GM23338 (cell line): ENCODE measurements around the gene SPAG7. TPM values are rescaled to one million over a fixed set of nuclear protein-coding genes. Genes with fewer than 3 reads are reported as not detected.
"Not testable (repeated sequence)": the region's sequence is repeated elsewhere in the genome, so short reads cannot be mapped to it uniquely, and the experiment has no call there.

Experiments used
- ATAC-seq: fragments of 200-7000 bp; cut with Tn5 transposase; 3 replicates; pipeline ENCODE4 v1.9.1; 2020
- DNase-seq: peaks from one replicate; pipeline ENCODE4 v3.0.0-alpha.2; 2015; ENCODE audit warnings: low spot score
- H2AFZ ChIP-seq: fragments of 200-600 bp; sonication (generic); 2 replicates; pipeline ENCODE4 v1.8.0; 2016; ENCODE audit warnings: antibody characterized with exemption, mild to moderate bottlenecking, moderate library complexity
- H3F3A ChIP-seq: fragments of 200-600 bp; sonication (generic); replicated peaks from 2 replicates; pipeline ENCODE4 v1.8.0; 2017; ENCODE audit warnings: antibody characterized with exemption, mixed run types, low read depth
- H3K27ac ChIP-seq: fragments of 200-600 bp; sonication (generic); 2 replicates; pipeline ENCODE4 v1.6.1; 2016; ENCODE audit warnings: low read depth
- H3K27me3 ChIP-seq: fragments of 200-600 bp; sonication (generic); 2 replicates; pipeline ENCODE4 v1.8.0; 2016; ENCODE audit warnings: mild to moderate bottlenecking, mixed run types, moderate library complexity; ENCODE audit not compliant: insufficient read depth
- H3K36me3 ChIP-seq: fragments of 200-600 bp; sonication (generic); 2 replicates; pipeline ENCODE4 v1.8.0; 2016; ENCODE audit warnings: mild to moderate bottlenecking; ENCODE audit not compliant: insufficient read depth
- H3K4me1 ChIP-seq: fragments of 200-600 bp; sonication (generic); 2 replicates; pipeline ENCODE4 v1.8.0; 2016; ENCODE audit warnings: mild to moderate bottlenecking, moderate library complexity; ENCODE audit not compliant: insufficient read depth
- H3K4me2 ChIP-seq: fragments of 200-600 bp; sonication (generic); 2 replicates; pipeline ENCODE4 v1.7.1; 2017; ENCODE audit warnings: mixed run types
- H3K4me3 ChIP-seq: fragments of 200-600 bp; sonication (generic); 2 replicates; pipeline ENCODE4 v1.6.1; 2016; ENCODE audit warnings: mixed run types
- H3K79me2 ChIP-seq: fragments of 200-600 bp; sonication (generic); replicated peaks from 2 replicates; pipeline ENCODE4 v1.8.0; 2017; ENCODE audit warnings: mild to moderate bottlenecking; ENCODE audit not compliant: insufficient read depth
- H3K9me2 ChIP-seq: fragments of 200-600 bp; sonication (generic); 2 replicates; pipeline ENCODE4 v1.8.0; 2017; ENCODE audit not compliant: insufficient read depth
- H4K20me1 ChIP-seq: fragments of 200-600 bp; sonication (generic); replicated peaks from 2 replicates; pipeline ENCODE4 v1.8.0; 2017; ENCODE audit warnings: mild to moderate bottlenecking; ENCODE audit not compliant: insufficient read depth
- H3K27ac Mint-ChIP-seq: 2 replicates; pipeline ENCODE4 v1.8.0; 2020; ENCODE audit warnings: inconsistent platforms, mild to moderate bottlenecking, moderate library complexity, mixed read lengths
- H3K27me3 Mint-ChIP-seq: 3 replicates; pipeline ENCODE4 v1.8.0; 2022; ENCODE audit warnings: low read depth, mild to moderate bottlenecking, moderate library complexity, mixed read lengths, inconsistent platforms; ENCODE audit not compliant: insufficient read depth, poor library complexity
- H3K36me3 Mint-ChIP-seq: 3 replicates; pipeline ENCODE4 v1.8.0; 2021; ENCODE audit warnings: low read depth, mild to moderate bottlenecking, inconsistent platforms, moderate library complexity, mixed read lengths
- H3K4me1 Mint-ChIP-seq: 3 replicates; pipeline ENCODE4 v1.8.0; 2020; ENCODE audit warnings: mild to moderate bottlenecking, inconsistent platforms, mixed read lengths
- H3K4me3 Mint-ChIP-seq: 3 replicates; pipeline ENCODE4 v1.8.0; 2021; ENCODE audit warnings: moderate library complexity, mild to moderate bottlenecking, inconsistent platforms, mixed read lengths
- H3K9me3 Mint-ChIP-seq: 3 replicates; pipeline ENCODE4 v1.8.0; 2020; ENCODE audit warnings: moderate library complexity, mild to moderate bottlenecking, inconsistent platforms, mixed read lengths
- CREB1 ChIP-seq: fragments of 250-450 bp; sonication (Bioruptor Pico); IDR thresholded peaks from 2 replicates; pipeline ENCODE4 v1.5.0; 2020; ENCODE audit warnings: low read depth, mild to moderate bottlenecking, moderate library complexity
- EZH2phosphoT487 ChIP-seq: fragments of 200-600 bp; sonication (generic); IDR thresholded peaks from one replicate; pipeline ENCODE4 v1.8.1; 2018; ENCODE audit warnings: antibody characterized with exemption; ENCODE audit not compliant: unreplicated experiment
- JUNB ChIP-seq: IDR thresholded peaks from one replicate; pipeline ENCODE4 v1.6.1; 2016; ENCODE audit warnings: antibody characterized with exemption; ENCODE audit not compliant: unreplicated experiment
- POLR2AphosphoS5 ChIP-seq: IDR thresholded peaks from 2 replicates; pipeline ENCODE4 v1.6.1; 2016; ENCODE audit warnings: antibody characterized with exemption, low read depth
- polyA plus RNA-seq: library from polyadenylated mRNA; unstranded; fragments of >200 nt; fragmentation: Nextera tagmentation; extraction: Ambion mirVana; gene quantifications from 2 replicates; pipeline ENCODE4 v1.2.1, GENCODE V29; 2016
- total RNA-seq: library from RNA; depleted of rRNA; stranded (reverse); fragments of >200 nt; shearing (Covaris generic); gene quantifications from 2 replicates; pipeline ENCODE4 v1.2.3, GENCODE V29; 2014
- TF ChIP-seq, protein P1 (sequence below): IDR thresholded peaks from one replicate; pipeline ENCODE4 v1.6.1; 2018; ENCODE audit warnings: antibody characterized with exemption; ENCODE audit not compliant: unreplicated experiment
- TF ChIP-seq, protein P2 (sequence below), 2 experiments: fragments of 200-600 bp in 1 of 2; sonication (generic) in 1 of 2; conservative IDR thresholded peaks; 2 replicates each; pipeline versions ENCODE4 v1.5.1 to v1.6.1; 2016 to 2017; ENCODE audit warnings: antibody characterized with exemption in 2 of 2, low read depth in 2 of 2, mild to moderate bottlenecking in 2 of 2, moderate library complexity in 1 of 2

The SPAG7 gene
- total and polyA plus RNA-seq, 2 experiments from 2014 or later, result 77.9 to 226 TPM

DNA sequence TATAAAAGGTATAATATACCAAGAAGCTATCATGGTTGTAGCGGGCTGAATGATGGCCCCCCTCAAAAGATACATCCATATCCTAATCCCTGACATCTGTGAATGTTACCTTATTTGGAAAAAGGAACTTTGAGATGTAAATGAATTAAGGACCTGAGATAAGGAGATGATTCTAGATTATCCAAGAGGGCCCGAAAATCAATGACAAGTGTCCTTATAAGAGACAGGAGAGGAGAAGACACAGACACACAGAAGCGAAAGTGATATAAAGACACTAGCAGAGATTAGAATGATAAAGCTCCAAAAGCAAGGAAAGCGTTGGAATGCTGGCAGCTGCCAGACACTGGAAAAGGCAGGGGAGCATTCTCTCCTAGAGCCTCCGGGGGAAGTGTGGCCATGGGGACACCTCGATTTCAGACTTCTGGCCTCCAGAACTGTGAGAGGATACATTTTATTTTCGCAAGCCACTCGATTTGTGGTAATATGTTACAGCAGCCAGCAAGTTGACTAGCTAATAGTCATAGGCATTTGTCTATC is 48.0 kb downstream of the SPAG7 start (continued):
- TF ChIP-seq, protein P1, sequence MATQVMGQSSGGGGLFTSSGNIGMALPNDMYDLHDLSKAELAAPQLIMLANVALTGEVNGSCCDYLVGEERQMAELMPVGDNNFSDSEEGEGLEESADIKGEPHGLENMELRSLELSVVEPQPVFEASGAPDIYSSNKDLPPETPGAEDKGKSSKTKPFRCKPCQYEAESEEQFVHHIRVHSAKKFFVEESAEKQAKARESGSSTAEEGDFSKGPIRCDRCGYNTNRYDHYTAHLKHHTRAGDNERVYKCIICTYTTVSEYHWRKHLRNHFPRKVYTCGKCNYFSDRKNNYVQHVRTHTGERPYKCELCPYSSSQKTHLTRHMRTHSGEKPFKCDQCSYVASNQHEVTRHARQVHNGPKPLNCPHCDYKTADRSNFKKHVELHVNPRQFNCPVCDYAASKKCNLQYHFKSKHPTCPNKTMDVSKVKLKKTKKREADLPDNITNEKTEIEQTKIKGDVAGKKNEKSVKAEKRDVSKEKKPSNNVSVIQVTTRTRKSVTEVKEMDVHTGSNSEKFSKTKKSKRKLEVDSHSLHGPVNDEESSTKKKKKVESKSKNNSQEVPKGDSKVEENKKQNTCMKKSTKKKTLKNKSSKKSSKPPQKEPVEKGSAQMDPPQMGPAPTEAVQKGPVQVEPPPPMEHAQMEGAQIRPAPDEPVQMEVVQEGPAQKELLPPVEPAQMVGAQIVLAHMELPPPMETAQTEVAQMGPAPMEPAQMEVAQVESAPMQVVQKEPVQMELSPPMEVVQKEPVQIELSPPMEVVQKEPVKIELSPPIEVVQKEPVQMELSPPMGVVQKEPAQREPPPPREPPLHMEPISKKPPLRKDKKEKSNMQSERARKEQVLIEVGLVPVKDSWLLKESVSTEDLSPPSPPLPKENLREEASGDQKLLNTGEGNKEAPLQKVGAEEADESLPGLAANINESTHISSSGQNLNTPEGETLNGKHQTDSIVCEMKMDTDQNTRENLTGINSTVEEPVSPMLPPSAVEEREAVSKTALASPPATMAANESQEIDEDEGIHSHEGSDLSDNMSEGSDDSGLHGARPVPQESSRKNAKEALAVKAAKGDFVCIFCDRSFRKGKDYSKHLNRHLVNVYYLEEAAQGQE, result no peak
- TF ChIP-seq EZH2phosphoT487 (no peak), CREB1 (CRISPR knock-in tag) (no peak), JUNB (no peak)
- TF ChIP-seq, protein P2, sequence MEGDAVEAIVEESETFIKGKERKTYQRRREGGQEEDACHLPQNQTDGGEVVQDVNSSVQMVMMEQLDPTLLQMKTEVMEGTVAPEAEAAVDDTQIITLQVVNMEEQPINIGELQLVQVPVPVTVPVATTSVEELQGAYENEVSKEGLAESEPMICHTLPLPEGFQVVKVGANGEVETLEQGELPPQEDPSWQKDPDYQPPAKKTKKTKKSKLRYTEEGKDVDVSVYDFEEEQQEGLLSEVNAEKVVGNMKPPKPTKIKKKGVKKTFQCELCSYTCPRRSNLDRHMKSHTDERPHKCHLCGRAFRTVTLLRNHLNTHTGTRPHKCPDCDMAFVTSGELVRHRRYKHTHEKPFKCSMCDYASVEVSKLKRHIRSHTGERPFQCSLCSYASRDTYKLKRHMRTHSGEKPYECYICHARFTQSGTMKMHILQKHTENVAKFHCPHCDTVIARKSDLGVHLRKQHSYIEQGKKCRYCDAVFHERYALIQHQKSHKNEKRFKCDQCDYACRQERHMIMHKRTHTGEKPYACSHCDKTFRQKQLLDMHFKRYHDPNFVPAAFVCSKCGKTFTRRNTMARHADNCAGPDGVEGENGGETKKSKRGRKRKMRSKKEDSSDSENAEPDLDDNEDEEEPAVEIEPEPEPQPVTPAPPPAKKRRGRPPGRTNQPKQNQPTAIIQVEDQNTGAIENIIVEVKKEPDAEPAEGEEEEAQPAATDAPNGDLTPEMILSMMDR (conservative IDR thresholded peaks at IDR 0.05; ENCODE audit: low read depth in 2 of 2), result no peak

DNA sequence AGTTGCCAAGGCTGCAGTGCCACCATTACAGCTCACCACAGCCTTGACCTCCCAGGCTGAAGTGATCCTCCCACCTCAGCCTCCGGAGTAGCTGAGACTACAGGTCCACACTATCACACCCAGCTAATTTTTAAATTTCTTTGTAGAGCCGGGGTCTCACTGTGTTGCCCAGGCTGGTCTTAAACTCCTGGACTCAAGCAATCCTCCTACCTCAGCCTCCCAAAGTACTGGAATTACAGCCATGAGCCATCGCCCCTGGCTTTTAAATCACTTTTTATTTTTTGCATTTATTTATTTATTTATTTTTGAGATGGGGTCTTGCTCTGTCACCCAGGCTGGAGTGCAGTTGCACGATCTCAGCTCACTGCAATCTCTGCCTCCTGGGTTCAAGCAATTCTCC is 53.1 kb downstream of the SPAG7 start:
- H3K4me1 ChIP-seq, result peaks cover 12% of the 10 kb centered on the region
- H4K20me1 ChIP-seq, H3K4me3 ChIP-seq, H3K27me3 Mint-ChIP-seq, ATAC-seq, H3K4me1 Mint-ChIP-seq, H3K27ac ChIP-seq, H3K27ac Mint-ChIP-seq, H3K79me2 ChIP-seq, H3K9me2 ChIP-seq, H2AFZ ChIP-seq, H3F3A ChIP-seq, H3K27me3 ChIP-seq, DNase-seq, H3K9me3 Mint-ChIP-seq, H3K36me3 Mint-ChIP-seq, H3K4me3 Mint-ChIP-seq, H3K36me3 ChIP-seq, H3K4me2 ChIP-seq: not testable (repeated sequence)

DNA sequence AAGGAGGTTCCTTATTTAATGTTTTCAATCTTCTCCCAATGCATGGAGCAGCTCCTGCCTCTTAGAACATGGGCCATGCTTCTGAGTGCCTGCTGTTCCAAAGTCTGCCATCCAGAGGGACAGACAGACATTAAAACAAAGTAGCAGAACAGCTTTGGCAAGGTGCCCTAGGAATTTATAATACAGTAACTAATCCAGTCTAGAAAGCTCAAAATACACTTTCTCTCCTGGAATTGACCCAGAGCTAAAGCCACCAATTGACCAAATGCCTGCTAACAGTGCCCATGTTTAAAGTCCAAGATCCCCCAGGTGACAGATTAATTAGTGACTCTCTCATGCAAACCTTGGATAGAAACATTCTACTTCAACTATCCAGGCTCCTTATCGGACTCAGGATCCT is 53.6 kb downstream of the SPAG7 start:
- Mint-ChIP-seq H3K4me1 (no peaks in the 10 kb centered on the region; the same call in 2 of the 3 replicates), H3K36me3 (no peaks in the 10 kb centered on the region), H3K27me3 (peaks cover 8% of the 10 kb centered on the region), H3K4me3 (no peak overlapping the region), H3K9me3 (no peaks in the 10 kb centered on the region), H3K27ac (no peak overlapping the region)
- Histone ChIP-seq H3K9me2 (no peaks in the 10 kb centered on the region), H2AFZ (no peak overlapping the region), H3K27ac (no peak overlapping the region), H3K36me3 (no peaks in the 10 kb centered on the region), H3K27me3 (no peaks in the 10 kb centered on the region), H3K4me3 (no peak overlapping the region), H4K20me1 (no peaks in the 10 kb centered on the region), H3K4me2 (no peak overlapping the region), H3F3A (no peaks in the 10 kb centered on the region), H3K79me2 (no peaks in the 10 kb centered on the region), H3K4me1 (peaks cover 7% of the 10 kb centered on the region)
- TF ChIP-seq POLR2AphosphoS5, result no peak
- TF ChIP-seq, protein P1, result no peak
- DNase-seq (no peak), ATAC-seq (no peak)
